ENCODE data around the gene B4GALNT4.
A peak's percentile ranks its signal among the peaks of the same experiment; 100 is the strongest.
"Not testable (repeated sequence)": the region's sequence is repeated elsewhere in the genome, so short reads cannot be mapped to it uniquely, and the experiment has no call there.

The B4GALNT4 gene

DNA sequence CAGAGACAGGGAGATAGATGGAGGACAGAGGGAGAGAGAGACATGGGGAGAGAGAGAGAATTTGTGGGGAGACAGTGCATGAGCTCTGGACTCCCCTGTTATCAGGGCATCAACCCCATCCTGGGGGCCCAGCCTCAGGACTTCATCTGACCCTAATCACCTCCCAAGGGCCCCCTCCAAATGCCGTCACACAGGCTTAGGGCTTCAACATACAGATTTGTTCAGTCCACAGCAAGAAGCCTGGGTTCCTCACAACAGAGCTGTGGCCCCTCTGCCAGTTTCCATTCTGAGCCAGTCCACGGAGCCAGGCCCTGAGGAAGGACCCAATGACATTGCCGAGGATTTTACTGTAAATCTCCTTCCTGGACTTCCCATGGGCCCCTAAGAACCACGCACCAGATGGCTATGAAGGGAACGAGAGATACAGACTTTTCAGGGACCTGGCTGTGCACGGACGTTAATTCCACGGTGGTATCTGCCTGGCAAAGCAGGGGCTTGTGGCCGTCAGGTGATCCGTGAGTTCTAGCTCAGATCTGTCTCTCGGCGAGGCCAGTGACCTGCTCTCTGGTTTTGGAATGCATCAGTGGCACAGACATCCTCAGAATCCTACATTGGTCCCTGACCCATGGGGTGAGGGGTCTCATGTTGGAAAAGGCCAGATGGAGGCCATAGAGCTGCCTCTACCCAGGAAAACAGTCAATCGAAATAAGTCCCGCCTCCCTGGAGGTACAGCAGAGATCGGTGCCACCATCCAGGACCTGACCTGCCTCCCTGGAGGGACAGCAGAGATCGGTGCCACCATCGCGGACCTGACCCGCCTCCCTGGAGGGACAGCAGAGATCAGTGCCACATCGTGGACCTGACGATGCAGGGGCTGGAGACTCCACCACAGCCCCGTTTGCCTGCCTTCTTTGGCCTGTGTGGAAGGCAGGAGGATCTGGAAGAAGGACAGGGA is 8.7 kb upstream of the B4GALNT4 start:
- no peak overlapping the region for H2AFZ ChIP-seq (ENCODE audit: low read depth, low read length)
- no peak overlapping the region for H3K18ac ChIP-seq (ENCODE audit: low read depth in 1 of 2, low read length in 2 of 2)
- no peak for DNase-seq
- WGBS, result 95% methylated on average over 22 of the region's 22 CpGs
- no peaks in the 10 kb centered on the region for H3K79me1 ChIP-seq (replicated peaks; ENCODE audit: low read length, poor library complexity, severe bottlenecking)
- peaks cover 0 to 43% of the 10 kb centered on the region in 2 experiments for H3K27me3 ChIP-seq (ENCODE audit: control insufficient read depth in 1 of 2, insufficient read depth in 1 of 2, low read length in 2 of 2)
- H3K14ac ChIP-seq (ENCODE audit: low read length in 2 of 2), result no peak overlapping the region
- no peak overlapping the region for H2BK15ac ChIP-seq (ENCODE audit: low read depth, poor library complexity, severe bottlenecking)
- H3K4me1 ChIP-seq (ENCODE audit: control insufficient read depth, insufficient read depth, low read depth, low read length), result peaks cover 14% of the 10 kb centered on the region
- no peak overlapping the region for H4K8ac ChIP-seq (ENCODE audit: low read length)
- no peak overlapping the region for H3K27ac ChIP-seq (ENCODE audit: low read length, poor library complexity, severe bottlenecking)
- peaks cover 5 to 8% of the 10 kb centered on the region in 2 experiments for H3K36me3 ChIP-seq (ENCODE audit: control insufficient read depth in 1 of 2, insufficient read depth in 2 of 2, low read depth in 1 of 2, low read length in 2 of 2)
- H2BK5ac ChIP-seq (ENCODE audit: low read depth, low read length, poor library complexity, severe bottlenecking), result no peak overlapping the region
- H3K4me3 ChIP-seq (ENCODE audit: insufficient read depth in 1 of 2, low read depth in 1 of 2, low read length in 2 of 2), result no peak overlapping the region
- H3K9me3 ChIP-seq (ENCODE audit: control insufficient read depth, low read length), result peaks cover 9% of the 10 kb centered on the region
- no peak overlapping the region for H2BK120ac ChIP-seq (ENCODE audit: low read depth, low read length)
- no peak overlapping the region for H4K91ac ChIP-seq (ENCODE audit: low read length)
- H3K9ac ChIP-seq (ENCODE audit: low read length), result no peak overlapping the region
- H3K23ac ChIP-seq (ENCODE audit: low read length in 2 of 2), result no peak overlapping the region
- no peak overlapping the region for H2AK5ac ChIP-seq (ENCODE audit: low read length, severe bottlenecking)
- no peak overlapping the region for H3K4me2 ChIP-seq (ENCODE audit: low read length, poor library complexity, severe bottlenecking)
- H2BK12ac ChIP-seq (ENCODE audit: low read length in 2 of 2), result no peak overlapping the region
- no peak overlapping the region for H3K4ac ChIP-seq (ENCODE audit: low read depth in 1 of 2, low read length in 2 of 2)

DNA sequence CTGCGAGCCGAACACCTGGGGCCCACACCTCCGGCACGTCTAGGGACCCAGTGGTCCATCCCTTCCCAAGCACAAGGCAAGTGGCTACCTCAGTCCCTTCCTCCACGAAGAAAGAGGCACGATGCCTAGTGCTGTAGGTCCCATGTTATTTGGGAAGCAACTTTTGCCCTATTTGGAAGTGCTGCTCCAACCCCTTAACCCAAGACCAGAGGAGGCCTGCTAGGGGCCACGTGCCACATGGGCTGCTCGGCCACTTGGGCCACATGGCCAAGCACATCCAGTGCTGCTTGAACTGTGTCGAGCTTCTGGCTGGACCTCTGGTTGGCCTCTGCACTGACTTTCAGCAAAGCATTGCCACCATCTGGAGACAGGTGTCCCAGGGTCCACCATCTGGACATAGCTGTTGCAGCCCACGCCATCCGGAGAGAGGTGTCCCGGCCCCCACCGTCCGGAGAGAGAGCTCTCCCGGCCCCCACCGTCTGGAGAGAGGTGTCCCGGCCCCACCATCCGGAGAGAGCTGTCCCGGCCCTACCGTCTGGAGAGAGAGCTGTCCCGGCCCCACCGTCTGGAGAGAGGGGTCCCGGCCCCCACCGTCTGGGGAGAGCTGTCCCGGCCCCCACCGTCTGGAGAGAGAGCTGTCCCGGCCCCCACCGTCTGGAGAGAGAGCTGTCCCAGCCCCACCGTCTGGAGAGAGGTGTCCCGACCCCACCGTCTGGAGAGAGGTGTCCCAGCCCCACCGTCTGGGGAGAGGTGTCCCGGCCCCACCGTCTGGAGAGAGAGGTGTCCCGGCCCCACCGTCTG is 6.5 kb upstream of the B4GALNT4 start:
- 88% methylated on average over 36 of the region's 36 CpGs for WGBS

DNA sequence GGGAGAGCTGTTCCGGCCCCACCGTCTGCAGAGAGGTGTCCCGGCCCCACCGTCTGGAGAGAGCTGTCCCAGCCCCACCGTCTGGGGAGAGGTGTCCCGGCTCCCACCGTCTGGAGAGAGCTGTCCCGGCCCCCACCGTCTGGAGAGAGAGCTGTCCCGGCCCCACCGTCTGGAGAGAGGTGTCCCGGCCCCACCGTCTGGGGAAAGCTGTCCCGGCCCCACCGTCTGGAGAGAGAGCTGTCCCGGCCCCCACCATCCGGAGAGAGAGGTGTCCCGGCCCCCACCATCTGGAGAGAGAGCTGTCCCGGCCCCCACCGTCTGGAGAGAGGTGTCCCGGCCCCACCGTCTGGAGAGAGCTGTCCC is 5.9 kb upstream of the B4GALNT4 start:
- not testable (repeated sequence) for H2AK5ac ChIP-seq (ENCODE audit: low read length, severe bottlenecking); H2AFZ ChIP-seq (ENCODE audit: low read depth, low read length); H3K9me3 ChIP-seq (ENCODE audit: control insufficient read depth, low read length); DNase-seq; H4K8ac ChIP-seq (ENCODE audit: low read length); H2BK120ac ChIP-seq (ENCODE audit: low read depth, low read length); H3K18ac ChIP-seq (ENCODE audit: low read depth in 1 of 2, low read length in 2 of 2); H2BK5ac ChIP-seq (ENCODE audit: low read depth, low read length, poor library complexity, severe bottlenecking); H3K79me1 ChIP-seq (replicated peaks; ENCODE audit: low read length, poor library complexity, severe bottlenecking); H2BK12ac ChIP-seq (ENCODE audit: low read length in 2 of 2); H3K9ac ChIP-seq (ENCODE audit: low read length); H3K14ac ChIP-seq (ENCODE audit: low read length in 2 of 2); H4K91ac ChIP-seq (ENCODE audit: low read length); H3K27ac ChIP-seq (ENCODE audit: low read length, poor library complexity, severe bottlenecking); H3K23ac ChIP-seq (ENCODE audit: low read length in 2 of 2); H3K36me3 ChIP-seq (ENCODE audit: control insufficient read depth in 1 of 2, insufficient read depth in 2 of 2, low read depth in 1 of 2, low read length in 2 of 2); H3K4ac ChIP-seq (ENCODE audit: low read depth in 1 of 2, low read length in 2 of 2); H3K4me2 ChIP-seq (ENCODE audit: low read length, poor library complexity, severe bottlenecking); H3K4me3 ChIP-seq (ENCODE audit: insufficient read depth in 1 of 2, low read depth in 1 of 2, low read length in 2 of 2)
- peaks cover 4 to 62% of the 10 kb centered on the region in 2 experiments for H3K27me3 ChIP-seq (ENCODE audit: control insufficient read depth in 1 of 2, insufficient read depth in 1 of 2, low read length in 2 of 2)
- 92% methylated on average over 22 of the region's 22 CpGs for WGBS
- H3K4me1 ChIP-seq (ENCODE audit: control insufficient read depth, insufficient read depth, low read depth, low read length), result peaks cover 17% of the 10 kb centered on the region
- H2BK15ac ChIP-seq (ENCODE audit: low read depth, poor library complexity, severe bottlenecking), result peak overlapping the region; percentile 52

More for the DNA sequence above, 6.5 kb upstream of the B4GALNT4 start:
- H3K18ac ChIP-seq (ENCODE audit: low read depth in 1 of 2, low read length in 2 of 2), result no peak overlapping the region
- no peak overlapping the region for H3K4me2 ChIP-seq (ENCODE audit: low read length, poor library complexity, severe bottlenecking)
- H4K8ac ChIP-seq (ENCODE audit: low read length), result no peak overlapping the region
- H3K27me3 ChIP-seq (ENCODE audit: control insufficient read depth in 1 of 2, insufficient read depth in 1 of 2, low read length in 2 of 2), result peaks cover 4 to 62% of the 10 kb centered on the region in 2 experiments
- H2AFZ ChIP-seq (ENCODE audit: low read depth, low read length), result no peak overlapping the region
- H2BK15ac ChIP-seq (ENCODE audit: low read depth, poor library complexity, severe bottlenecking), result no peak overlapping the region
- no peak for DNase-seq
- H2AK5ac ChIP-seq (ENCODE audit: low read length, severe bottlenecking), result no peak overlapping the region
- H3K4ac ChIP-seq (ENCODE audit: low read depth in 1 of 2, low read length in 2 of 2), result no peak overlapping the region
- H3K36me3 ChIP-seq (ENCODE audit: control insufficient read depth in 1 of 2, insufficient read depth in 2 of 2, low read depth in 1 of 2, low read length in 2 of 2), result no peaks in the 10 kb centered on the region
- no peak overlapping the region for H4K91ac ChIP-seq (ENCODE audit: low read length)
- no peak overlapping the region for H2BK120ac ChIP-seq (ENCODE audit: low read depth, low read length)
- H3K9me3 ChIP-seq (ENCODE audit: control insufficient read depth, low read length), result peaks cover 9% of the 10 kb centered on the region
- no peak overlapping the region for H2BK5ac ChIP-seq (ENCODE audit: low read depth, low read length, poor library complexity, severe bottlenecking)
- peak overlapping the region in 1 of 2 experiments; percentile 24 for H2BK12ac ChIP-seq (ENCODE audit: low read length in 2 of 2)
- no peak overlapping the region for H3K4me3 ChIP-seq (ENCODE audit: insufficient read depth in 1 of 2, low read depth in 1 of 2, low read length in 2 of 2)
- H3K79me1 ChIP-seq (replicated peaks; ENCODE audit: low read length, poor library complexity, severe bottlenecking), result no peaks in the 10 kb centered on the region
- H3K9ac ChIP-seq (ENCODE audit: low read length), result no peak overlapping the region
- H3K23ac ChIP-seq (ENCODE audit: low read length in 2 of 2), result no peak overlapping the region
- H3K27ac ChIP-seq (ENCODE audit: low read length, poor library complexity, severe bottlenecking), result no peak overlapping the region
- peaks cover 13% of the 10 kb centered on the region for H3K4me1 ChIP-seq (ENCODE audit: control insufficient read depth, insufficient read depth, low read depth, low read length)
- H3K14ac ChIP-seq (ENCODE audit: low read length in 2 of 2), result no peak overlapping the region

Data from mesenchymal stem cell (in vitro differentiated cells and primary cell).